ENCODE measurements around the gene CIAO2A. TPM values are rescaled to one million over a fixed set of nuclear protein-coding genes. Genes with fewer than 3 reads are reported as not detected.
"Not testable (repeated sequence)": the region's sequence is repeated elsewhere in the genome, so short reads cannot be mapped to it uniquely, and the experiment has no call there.

Gene CIAO2A
- polyA plus RNA-seq, 1 donor: 86.7 TPM

DNA sequence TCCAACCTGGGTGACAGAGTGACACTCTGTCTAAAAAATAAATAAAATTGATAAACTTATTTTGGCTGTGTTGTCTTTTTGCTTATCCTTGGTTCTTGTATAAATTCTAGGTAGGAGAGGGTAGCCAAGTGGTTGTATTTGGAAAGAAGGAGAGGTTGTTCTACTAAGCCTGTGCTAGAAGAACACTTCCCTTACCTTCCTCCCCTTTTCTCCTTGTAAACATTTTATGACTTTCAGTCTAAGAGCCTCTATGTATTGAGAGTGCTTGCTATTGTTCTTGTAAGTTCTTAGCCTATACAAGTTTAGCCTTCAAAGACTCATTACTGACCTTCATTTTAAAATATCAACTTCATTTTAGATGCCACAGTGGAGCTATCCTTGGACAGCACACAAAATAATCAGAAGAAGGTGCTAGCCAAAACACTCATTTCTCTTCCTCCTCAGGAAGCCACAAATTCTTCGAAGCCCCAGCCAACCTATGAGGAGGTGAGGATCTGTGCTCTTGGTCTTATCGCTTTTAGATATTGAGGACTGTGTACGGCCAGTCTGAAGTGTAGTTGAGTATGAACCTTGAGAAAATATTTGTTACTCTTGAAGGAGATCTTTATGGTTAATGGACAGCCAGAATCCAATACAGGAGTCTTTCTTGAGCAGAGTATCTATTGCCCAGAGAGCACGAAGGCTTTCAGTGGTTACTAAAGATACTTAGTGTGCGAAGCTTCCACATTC is 24.3 kb upstream of the CIAO2A start:
- DNase-seq: no peak

DNA sequence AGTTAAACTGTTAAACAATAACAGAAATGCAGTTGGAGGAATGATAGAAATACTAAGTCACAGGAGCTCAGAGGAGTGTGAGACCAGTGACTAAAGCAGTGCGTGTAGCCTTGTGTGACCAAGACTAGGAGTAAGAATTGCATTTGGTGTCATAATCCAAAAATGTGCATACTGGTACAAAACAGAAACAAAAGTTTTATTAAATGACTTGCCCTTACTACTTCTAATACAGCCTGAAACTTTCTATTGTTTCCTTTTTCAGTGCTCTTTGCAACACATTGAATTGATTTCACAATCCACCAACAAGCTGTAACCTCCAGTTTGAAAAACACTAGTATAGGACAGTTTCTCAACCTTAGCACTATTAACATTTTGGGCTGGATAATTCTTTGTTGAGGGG is 19.3 kb upstream of the CIAO2A start:
- no peak for DNase-seq

DNA sequence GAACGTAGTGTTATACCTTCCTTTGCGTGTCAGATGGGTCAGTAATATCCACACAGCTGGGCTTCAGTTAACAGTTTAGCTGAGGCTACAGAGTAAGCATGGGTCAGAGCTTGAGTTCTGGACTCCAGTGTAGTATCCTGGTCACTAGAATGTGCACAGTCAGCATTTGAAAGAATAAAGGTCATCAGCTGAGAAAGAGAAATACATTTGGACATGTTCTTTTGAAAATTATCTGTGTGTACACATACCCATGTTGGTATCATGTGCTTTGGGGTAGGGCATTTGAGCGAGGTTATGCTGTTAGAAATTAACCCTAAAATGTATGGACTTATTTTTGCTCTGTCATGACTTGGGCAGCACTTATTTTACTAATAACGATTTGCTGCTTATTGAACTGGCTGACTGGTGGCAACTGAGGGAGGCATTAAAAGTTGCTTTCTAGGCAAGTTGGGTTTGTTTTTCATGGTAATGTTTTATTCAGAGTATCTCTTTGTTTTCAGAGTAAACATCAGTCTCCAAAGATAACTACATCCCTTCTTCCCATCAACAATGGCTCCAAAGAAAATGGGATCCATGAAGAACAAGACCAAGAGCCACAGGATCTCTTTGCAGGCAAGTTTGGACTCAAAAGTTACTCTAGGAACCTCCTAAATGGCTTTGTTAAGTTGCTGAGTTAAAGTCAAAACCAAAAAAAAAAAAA is 18.6 kb upstream of the CIAO2A start:
- DNase-seq: no peak

DNA sequence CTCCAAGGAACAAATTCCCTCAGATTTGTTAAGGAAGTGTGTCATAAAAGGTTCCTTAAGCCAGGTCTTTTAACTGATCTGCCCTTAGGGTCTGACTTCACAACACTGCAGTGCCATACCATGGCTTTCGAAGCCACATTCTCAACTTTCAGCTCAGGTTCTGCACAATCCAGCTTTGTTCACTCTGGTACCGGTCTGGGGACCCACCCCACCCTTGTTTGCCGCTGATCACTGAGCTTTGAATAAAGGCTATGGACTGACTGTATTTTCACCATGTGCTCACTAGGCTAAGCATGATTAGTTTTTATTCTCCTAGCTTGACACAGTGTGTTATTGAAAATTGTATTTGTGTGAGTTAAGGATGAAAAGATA is 18.0 kb upstream of the CIAO2A start:
- DNase-seq: no peak

DNA sequence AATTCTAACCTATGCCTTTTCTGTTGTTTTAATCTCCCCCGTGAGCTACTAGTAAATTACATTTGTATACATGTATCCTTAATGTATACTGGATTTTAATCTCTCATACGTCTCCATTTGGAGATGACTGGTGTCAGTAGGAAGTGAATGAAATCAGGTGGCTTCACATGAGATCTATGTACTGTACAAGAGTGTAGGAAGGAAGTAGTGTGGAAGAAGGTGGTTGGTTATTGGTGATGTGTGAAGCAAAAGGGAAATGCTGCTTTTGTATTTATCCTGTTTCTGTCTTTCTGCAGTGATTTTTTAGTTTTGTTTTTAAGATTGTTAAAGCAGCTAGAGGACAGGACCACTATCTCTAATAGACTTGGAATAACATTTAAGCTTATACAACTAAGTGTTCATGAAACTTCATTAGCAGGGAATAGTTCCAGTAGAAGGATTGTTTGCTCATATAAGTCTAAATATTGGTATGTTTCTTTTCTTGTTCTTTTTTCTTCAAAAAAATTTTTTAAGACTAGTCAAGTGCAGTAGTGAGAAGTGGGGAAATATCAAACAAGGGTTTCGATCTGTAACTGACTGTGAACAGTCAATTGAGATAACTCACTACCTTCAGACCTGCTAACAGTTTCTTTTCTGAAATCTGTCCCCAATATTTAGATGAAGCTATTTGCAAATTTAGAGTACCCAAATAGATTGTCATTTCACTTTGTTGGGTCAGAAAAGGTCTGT is 17.5 kb upstream of the CIAO2A start:
- DNase-seq: no peak

DNA sequence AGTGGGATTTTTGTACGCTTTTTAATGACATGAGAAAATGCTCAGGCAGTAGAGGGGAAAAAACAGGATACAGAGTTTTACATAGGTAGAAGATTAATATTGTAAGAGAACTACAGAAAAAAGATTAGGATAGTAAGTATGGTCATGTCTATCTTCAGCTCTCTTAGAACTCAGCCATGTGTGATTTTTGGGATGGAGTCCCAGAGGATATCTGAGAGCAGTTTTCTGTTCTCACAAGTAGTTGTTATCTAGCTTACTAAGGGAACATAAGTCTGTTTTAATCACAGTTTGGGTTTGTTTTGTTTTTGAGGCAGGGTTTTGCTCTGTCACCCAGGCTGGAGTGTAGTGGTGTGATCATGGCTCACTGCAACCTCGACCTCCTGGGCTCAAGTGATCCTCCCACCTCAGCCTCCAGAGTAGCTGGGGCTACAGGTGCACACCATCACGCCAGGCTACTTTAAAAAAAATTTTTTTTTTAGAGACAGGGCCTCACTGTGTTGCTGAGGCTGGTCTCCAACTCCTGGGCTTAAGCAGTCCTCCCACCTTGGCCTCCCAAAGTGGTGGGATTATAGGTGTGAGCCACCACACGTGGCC is 16.6 kb upstream of the CIAO2A start:
- not testable (repeated sequence) for DNase-seq

DNA sequence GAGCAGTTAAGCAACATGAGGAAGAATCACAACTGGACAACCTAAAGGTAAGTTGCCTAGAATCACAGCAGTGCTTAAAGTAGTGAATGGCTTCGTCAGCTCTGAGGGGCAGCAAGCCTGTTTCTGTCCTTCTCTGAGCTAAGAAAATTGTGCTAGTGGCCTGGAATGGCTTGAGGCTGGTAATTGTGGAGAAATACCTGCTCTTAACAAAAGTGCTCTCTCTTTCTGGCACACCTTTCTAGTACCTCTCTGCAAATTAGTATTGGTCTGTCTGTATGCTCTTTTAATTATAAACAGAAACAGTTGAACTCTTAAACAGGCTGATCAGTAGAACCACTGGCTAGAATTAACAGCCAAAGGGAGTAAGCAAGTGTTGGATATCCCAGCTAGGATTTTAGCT is 13.7 kb upstream of the CIAO2A start:
- no peak for DNase-seq

DNA sequence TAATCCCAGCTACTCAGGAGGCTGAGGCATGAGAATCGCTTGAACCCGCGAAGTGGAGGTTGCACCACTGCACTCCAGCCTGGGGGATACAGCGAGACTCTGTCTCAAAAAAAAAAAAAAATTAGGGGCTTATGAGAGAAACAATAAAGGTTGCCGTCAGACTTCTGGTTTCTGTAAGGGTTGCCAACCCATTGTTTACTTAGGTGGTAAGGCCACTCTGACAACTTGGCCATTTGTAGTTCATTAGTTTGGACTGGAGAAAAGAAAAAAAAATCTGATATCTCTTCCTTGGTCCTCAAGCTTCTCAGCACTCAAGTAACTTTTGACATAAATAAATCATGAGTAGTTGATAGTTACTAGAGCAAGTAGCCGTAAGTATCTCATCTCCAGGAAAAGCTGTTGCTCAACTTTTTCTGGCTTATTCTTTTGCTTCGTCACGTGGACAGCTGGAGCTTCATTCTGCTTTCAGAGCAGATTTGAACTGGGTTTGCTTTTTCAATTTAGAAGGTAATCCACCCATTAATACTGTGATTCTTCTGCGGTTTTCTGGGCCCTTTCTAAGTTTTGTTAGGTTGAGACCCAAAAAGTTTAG is 11.6 kb upstream of the CIAO2A start:
- DNase-seq: no peak

DNA sequence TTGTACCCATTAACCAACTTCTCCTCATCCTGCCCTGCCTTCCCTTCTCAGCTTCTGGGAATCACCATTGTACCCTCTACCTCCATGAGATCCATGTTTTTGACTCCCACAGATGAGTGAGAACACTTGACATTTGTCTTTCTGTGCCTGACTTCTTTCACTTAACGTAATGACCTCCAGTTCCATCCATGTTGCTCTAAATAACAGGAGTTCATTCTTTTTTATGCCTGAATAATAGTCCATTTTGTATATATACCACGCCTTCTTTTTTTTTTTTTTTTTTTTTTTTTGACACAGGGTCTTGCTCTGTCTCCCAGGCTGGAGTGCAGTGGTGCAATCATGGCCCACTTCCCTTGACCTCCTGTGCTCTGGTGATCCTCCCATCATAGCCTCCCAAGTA is 8.9 kb upstream of the CIAO2A start:
- DNase-seq: no peak

DNA sequence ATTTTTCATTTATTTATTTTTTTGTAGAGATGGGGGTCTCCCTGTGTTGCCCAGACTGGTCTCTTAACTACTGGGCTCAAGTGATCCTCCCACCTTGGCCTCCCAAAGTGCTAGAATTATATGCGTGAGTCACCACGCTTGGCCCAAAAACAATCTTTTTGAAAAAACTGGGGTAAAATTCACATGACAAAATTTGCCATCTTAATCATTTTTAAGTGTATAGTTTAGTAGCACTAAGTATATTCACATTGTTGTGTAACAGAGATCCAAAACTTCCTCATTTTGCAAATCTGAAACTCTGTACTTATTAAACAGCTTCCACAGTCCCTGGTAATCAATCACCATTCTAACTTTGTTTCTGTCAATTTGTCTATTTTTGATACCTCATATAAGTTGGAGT is 7.3 kb upstream of the CIAO2A start:
- DNase-seq: no peak

DNA sequence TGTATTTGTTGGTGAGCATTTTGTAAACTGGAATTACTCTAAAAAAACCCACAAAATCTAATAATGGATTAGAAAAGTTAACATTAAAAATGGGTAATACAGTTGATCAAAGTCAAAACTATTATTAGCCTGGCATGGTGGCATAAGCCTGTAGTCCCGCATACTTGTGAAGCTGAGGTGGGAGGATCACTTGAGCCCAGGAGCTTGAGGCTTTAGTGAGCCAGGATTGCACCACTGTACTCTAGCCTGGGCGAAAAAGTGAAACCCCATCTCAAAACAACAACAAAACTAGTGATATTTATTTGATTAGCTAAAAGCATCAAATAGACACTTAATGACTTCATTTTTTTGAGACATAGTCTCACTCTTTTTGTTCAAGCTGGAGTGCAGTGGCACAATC is 5.7 kb upstream of the CIAO2A start:
- DNase-seq: no peak

DNA sequence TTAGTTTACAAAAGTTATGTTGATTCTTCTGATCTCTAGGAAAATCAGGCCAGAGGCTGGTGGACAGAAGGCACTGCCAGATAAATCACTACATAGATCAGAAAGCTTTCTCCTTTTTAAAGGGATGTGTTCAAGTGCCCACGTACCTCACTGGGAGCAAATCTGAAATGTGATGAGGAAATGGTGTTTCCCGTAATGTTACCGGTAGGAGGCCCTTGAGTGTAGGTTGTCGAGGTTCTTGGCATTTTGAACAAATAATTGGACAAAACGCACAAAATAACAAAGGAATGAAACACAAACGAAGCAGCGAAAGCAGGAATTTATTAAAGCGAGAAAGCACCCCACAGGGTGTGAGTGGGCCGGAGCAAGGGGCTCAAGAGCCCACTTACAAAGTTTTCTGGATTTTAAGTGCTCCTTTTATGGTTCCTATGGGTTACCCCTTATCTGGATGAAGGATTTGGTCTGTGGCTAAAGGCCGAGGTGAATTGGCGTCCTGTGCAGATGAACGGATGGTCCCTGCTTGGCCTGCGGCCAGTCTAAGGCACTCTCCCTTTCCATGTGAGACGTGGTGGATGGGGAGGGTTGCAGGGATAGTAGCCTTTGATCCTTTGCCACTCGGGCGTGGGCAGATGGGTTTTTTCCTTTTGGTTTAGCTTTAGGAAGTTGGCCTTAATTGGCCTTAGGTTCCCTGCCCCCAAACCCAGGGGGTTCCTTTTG is 3.2 kb upstream of the CIAO2A start:
- DNase-seq: no peak

DNA sequence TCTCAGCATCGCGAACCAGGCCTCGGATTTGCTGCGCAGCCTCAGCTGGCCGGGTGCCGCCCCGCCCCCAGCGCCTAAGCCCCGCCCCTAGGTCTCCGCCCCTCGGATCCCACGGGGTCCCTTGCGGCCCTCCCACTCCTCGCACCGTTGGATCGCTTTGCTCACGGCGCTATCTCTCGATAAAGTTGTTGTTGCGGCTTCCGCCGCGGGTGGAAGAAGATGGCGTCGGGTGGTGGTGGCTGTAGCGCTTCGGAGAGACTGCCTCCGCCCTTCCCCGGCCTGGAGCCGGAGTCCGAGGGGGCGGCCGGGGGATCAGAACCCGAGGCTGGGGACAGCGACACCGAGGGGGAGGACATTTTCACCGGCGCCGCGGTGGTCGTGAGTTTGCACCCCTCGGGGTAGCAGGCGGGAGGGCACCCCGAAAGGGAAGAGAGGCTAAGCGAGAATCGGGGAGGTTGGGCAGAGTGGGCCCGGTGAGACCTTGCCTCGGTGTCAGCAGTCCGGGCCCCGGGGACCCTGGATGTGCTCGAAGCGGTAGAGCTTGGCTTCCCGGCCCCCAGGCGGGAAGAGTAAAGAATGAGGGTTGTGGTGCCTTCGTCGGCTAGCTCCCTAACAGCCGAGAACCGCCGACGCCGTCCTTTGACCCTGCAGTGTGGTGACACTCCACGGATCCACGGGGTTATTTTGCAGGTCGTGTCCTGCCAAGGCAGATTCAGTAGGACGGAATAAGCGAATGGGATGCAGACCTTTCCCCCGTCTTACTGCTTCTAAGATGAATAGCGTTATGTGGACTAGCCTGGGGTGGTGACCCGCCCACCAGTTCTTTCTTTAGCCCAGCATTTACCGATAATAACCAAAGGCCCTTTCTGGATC is 2.4 kb upstream of the CIAO2A start, which contains the start of gene SNX1:
Gene SNX1 (plus strand): TSS at position 188 of the 873 bp plus-strand sequence. CDS start 32 bp downstream, at position 220.
- DNase-seq: peak; percentile 92

DNA sequence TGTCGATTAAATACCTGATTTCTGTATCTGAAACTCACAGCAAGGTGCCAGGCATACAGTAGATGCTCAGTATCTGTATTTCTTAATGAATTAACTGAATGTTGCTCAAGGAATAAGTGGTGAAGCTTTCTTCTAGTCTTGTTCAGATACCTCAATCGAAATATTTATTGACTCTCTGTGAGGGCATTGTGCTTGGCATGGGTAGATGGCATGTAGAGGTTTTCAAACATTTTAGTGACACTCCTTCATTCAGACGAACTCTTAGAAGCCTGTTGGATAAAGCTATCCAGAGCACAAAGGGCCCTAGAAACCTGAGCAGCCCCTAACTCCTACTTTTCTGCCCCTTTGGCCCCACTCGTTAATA is 1.8 kb upstream of the CIAO2A start:
- no peak for DNase-seq

DNA sequence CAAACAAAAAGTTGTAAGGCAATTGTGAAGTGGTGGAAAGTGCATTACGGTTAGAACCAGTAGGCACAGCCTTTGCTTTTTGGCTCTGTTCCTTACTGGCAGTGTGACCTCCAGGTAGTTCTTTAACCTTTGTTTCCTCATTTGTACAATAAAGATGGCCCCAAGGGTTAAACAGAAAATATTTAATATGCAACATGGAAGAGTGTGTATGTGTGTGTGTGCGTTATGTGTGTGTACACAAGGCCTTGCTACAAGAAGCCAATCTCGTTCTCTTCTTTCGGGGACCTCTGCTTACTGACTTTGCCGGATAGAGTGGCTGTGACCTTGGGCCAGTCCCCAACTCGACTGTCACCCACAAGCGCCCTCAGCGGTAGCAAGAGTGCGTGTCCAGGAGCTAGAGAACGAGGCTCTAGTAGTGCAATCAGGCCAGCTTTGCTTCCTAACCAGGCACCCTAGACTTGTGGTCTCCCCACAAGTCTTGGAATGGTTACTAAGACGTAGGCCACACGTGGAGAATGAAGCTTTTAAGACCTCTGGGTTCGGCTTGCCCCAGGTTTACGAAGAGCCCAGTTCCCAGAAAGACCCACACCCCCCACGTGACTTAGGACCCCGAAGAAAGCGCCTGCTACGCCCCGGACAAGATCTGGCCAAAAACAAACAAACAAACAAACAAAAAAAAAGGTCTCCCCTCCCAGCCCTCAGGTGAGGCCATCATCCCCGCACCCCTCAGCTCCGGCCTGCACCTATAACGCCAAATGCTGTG is 593 bp downstream of the CIAO2A start:
- peak; percentile 60 for DNase-seq

DNA sequence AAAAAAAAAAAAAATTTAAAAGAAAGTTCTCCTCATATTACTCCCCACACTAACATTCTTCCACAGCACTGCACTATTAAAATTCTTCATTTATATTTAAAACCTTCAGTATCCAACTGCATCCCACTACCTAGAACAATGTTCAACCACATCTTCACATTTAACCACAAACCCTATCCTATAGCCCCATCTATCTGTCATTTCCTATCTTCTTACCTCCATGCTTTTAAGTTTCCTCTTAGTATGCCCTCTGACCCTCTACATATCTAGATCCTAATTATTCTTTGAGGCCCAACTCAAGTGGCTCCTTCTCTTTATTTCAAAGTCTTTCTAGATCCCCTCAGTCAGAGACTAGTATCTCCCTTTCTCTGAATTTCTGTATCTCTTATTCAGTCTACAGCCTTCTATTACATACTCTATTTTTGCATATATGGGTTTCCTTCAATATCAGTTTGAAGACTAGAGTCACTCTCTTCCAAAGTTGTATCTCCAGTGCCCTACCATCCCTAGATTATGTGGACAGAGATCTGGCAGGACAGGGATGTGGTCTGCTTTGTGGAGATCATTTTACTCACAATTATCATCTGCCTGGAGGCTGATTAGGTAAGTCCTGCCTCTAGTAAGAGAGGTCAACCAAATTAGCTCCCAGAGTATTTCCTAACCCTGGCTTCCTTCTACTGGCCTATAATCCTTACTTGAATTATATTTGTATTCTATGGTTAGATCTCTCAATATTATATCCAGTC is 1.4 kb downstream of the CIAO2A start:
- no peak for DNase-seq

DNA sequence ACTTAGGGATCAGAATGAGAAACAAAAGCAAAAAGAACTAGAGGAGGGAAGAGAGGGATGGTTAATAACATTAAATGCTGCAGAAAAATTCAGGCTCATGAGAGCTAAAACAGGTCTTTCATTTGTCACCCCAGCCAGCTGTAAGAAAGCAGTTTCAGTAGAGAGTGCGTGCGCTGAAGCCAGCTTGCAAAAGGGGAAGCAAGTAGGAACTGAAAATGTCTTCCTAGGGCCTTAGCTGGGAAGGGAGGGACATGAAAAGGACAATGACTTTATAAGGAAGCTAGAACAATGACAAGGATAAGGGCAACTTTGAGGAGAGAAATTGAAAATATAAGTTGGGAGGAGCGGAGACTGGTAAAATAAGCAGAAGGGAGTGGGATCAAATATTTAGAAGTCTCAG is 3.1 kb downstream of the CIAO2A start:
- no peak for DNase-seq

DNA sequence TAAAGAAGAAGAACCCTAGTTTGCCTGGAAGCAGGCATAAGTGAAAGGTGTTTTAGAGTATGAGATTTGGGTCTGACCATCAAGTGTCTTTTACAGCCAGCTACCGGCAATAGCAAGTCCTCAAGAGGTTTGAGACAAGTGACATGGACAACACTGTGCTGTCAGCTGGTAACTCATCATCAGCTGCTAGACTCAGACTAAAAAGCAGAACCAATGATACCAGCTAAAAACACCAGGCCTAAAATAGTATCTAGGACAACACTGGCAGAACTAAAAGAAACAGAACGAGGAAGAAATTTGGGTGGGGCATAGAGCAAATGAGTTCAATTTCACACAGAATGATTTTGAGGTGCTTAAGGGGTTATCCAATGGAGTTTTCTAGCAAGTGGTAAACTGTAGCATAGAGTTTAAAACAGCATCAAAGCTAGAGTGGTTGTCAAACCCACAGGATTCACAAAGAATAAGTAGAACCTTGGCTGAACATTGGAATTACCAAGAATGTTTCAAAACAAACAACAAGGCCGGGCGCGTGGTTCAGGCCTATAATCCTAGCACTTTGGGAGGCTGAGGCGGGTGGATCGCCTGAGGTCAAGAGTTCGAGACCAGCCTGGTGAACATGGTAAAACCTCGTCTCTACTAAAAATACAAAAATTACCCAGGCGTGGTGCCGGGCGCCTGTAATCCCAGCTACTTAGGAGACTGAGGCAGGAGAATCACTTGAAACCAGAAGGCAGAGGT is 3.9 kb downstream of the CIAO2A start:
- DNase-seq: no peak
